ENCODE measurements around the gene PXMP4. TPM values are rescaled to one million over a fixed set of nuclear protein-coding genes. Genes with fewer than 3 reads are reported as not detected.
A peak's percentile ranks its signal among the peaks of the same experiment; 100 is the strongest.

PXMP4 gene
- total and polyA plus RNA-seq, 9 of the 15 experiments (the other 6 are each of a cell fraction or from before 2014, with no cell fraction given), result 4.8 to 29.1 (median 6.8) TPM

DNA sequence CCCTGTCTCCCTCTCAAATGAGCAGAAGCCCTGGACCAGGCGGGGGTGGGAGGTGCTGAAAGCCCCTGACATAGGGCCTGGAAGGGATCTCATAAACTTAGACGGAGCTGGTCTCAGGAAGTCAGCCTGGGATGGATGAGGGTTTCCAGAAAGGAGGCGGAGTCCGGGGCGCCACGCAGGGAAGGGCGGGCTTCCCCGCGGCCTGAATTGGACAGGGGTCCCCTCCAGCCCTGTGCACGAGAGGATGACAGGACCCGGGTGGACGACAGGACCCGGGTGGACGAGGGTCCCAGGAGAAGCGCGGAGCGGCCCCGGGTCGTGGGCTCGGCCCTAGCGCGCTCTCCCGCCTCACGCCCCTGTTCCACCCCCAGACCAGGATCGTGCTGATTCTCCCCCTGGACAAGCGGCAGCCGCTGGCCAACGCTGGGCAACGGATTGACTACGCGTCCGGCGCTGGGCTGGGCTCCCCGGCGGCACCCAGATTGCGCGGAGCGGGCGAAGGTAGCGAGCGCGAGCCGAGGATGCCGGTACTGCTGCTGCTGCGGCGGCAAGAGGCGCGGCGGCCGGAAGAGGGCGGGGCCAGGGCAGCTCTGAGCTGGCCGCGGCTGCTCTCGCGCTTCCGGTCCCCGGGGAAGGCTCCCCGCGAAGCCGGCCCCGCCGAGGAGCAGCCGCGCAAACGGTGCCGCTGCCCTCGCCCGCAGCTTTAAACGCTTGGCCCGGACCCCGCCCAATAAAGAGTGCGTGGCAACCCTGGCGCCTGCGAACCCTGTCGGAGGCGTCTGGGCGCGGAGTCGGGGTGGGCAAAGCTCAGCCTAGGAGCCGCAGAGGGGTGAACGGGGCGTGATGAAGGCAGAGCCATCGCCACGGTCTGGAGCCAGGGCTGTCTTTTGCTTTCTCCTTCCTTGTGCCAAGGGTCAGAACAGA lies 56.7 kb downstream of the PXMP4 start (continued):
- TF ChIP-seq ZZZ3 (IDR thresholded peaks at IDR 0.05), result no peak
- peak; percentile 52 for TF ChIP-seq POLR2B (IDR thresholded peaks at IDR 0.05; ENCODE audit: low read depth, partially characterized antibody)
- no peak for TF ChIP-seq FOXP1 (CRISPR knock-in tag; IDR thresholded peaks at IDR 0.05)
- TF ChIP-seq SIN3A (IDR thresholded peaks at IDR 0.05; ENCODE audit: borderline replicate concordance in 2 of 2, control insufficient read depth in 1 of 2, low read depth in 2 of 2, low read length in 2 of 2), result peak in 1 of 2 experiments; percentile 43; a peak in 1 of 4 replicates
- no peak for TF ChIP-seq ZNF124 (CRISPR knock-in tag; IDR thresholded peaks at IDR 0.05)
- TF ChIP-seq, protein P1, sequence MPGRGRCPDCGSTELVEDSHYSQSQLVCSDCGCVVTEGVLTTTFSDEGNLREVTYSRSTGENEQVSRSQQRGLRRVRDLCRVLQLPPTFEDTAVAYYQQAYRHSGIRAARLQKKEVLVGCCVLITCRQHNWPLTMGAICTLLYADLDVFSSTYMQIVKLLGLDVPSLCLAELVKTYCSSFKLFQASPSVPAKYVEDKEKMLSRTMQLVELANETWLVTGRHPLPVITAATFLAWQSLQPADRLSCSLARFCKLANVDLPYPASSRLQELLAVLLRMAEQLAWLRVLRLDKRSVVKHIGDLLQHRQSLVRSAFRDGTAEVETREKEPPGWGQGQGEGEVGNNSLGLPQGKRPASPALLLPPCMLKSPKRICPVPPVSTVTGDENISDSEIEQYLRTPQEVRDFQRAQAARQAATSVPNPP (IDR thresholded peaks at IDR 0.05; ENCODE audit: borderline replicate concordance, insufficient read depth, insufficient read length), result no peak
- TF ChIP-seq, protein P2, sequence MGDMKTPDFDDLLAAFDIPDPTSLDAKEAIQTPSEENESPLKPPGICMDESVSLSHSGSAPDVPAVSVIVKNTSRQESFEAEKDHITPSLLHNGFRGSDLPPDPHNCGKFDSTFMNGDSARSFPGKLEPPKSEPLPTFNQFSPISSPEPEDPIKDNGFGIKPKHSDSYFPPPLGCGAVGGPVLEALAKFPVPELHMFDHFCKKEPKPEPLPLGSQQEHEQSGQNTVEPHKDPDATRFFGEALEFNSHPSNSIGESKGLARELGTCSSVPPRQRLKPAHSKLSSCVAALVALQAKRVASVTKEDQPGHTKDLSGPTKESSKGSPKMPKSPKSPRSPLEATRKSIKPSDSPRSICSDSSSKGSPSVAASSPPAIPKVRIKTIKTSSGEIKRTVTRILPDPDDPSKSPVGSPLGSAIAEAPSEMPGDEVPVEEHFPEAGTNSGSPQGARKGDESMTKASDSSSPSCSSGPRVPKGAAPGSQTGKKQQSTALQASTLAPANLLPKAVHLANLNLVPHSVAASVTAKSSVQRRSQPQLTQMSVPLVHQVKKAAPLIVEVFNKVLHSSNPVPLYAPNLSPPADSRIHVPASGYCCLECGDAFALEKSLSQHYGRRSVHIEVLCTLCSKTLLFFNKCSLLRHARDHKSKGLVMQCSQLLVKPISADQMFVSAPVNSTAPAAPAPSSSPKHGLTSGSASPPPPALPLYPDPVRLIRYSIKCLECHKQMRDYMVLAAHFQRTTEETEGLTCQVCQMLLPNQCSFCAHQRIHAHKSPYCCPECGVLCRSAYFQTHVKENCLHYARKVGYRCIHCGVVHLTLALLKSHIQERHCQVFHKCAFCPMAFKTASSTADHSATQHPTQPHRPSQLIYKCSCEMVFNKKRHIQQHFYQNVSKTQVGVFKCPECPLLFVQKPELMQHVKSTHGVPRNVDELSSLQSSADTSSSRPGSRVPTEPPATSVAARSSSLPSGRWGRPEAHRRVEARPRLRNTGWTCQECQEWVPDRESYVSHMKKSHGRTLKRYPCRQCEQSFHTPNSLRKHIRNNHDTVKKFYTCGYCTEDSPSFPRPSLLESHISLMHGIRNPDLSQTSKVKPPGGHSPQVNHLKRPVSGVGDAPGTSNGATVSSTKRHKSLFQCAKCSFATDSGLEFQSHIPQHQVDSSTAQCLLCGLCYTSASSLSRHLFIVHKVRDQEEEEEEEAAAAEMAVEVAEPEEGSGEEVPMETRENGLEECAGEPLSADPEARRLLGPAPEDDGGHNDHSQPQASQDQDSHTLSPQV (IDR thresholded peaks at IDR 0.05), result peak; percentile 80
- no peak for TF ChIP-seq ZNF717 (CRISPR knock-in tag; IDR thresholded peaks at IDR 0.05)
- peak; percentile 95 for TF ChIP-seq RBM25 (IDR thresholded peaks at IDR 0.05; ENCODE audit: low read depth, low read length, severe bottlenecking)
- no peak for TF ChIP-seq SMAD2 (IDR thresholded peaks at IDR 0.05; ENCODE audit: low read depth, low read length)
- TF ChIP-seq, protein P3, sequence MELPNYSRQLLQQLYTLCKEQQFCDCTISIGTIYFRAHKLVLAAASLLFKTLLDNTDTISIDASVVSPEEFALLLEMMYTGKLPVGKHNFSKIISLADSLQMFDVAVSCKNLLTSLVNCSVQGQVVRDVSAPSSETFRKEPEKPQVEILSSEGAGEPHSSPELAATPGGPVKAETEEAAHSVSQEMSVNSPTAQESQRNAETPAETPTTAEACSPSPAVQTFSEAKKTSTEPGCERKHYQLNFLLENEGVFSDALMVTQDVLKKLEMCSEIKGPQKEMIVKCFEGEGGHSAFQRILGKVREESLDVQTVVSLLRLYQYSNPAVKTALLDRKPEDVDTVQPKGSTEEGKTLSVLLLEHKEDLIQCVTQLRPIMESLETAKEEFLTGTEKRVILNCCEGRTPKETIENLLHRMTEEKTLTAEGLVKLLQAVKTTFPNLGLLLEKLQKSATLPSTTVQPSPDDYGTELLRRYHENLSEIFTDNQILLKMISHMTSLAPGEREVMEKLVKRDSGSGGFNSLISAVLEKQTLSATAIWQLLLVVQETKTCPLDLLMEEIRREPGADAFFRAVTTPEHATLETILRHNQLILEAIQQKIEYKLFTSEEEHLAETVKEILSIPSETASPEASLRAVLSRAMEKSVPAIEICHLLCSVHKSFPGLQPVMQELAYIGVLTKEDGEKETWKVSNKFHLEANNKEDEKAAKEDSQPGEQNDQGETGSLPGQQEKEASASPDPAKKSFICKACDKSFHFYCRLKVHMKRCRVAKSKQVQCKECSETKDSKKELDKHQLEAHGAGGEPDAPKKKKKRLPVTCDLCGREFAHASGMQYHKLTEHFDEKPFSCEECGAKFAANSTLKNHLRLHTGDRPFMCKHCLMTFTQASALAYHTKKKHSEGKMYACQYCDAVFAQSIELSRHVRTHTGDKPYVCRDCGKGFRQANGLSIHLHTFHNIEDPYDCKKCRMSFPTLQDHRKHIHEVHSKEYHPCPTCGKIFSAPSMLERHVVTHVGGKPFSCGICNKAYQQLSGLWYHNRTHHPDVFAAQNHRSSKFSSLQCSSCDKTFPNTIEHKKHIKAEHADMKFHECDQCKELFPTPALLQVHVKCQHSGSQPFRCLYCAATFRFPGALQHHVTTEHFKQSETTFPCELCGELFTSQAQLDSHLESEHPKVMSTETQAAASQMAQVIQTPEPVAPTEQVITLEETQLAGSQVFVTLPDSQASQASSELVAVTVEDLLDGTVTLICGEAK (IDR thresholded peaks at IDR 0.05), result peak; percentile 93
- TF ChIP-seq, protein P3 (CRISPR knock-in tag; IDR thresholded peaks at IDR 0.05), result no peak
